ENCODE measurements around the gene POLR3A.
"Not testable (repeated sequence)": the region's sequence is repeated elsewhere in the genome, so short reads cannot be mapped to it uniquely, and the experiment has no call there.

The POLR3A gene

GRCh38 chr10:78029269-78030226 lies at the start of gene POLR3A:
POLR3A (minus strand) TSS chr10:78029515; CDS start chr10:78029407, 108 bp downstream.
- peak; percentile 61 for TF ChIP-seq CTCF (IDR thresholded peaks at IDR 0.05; ENCODE audit: low read depth, low read length, missing control alignments)
- peak; percentile 90 for DNase-seq (ENCODE audit: extremely low read depth, low read depth)
- peak within 1 kb of the TSS; percentile 100 for H3K4me3 ChIP-seq (replicated peaks; ENCODE audit: low read depth, low read length)

DNA sequence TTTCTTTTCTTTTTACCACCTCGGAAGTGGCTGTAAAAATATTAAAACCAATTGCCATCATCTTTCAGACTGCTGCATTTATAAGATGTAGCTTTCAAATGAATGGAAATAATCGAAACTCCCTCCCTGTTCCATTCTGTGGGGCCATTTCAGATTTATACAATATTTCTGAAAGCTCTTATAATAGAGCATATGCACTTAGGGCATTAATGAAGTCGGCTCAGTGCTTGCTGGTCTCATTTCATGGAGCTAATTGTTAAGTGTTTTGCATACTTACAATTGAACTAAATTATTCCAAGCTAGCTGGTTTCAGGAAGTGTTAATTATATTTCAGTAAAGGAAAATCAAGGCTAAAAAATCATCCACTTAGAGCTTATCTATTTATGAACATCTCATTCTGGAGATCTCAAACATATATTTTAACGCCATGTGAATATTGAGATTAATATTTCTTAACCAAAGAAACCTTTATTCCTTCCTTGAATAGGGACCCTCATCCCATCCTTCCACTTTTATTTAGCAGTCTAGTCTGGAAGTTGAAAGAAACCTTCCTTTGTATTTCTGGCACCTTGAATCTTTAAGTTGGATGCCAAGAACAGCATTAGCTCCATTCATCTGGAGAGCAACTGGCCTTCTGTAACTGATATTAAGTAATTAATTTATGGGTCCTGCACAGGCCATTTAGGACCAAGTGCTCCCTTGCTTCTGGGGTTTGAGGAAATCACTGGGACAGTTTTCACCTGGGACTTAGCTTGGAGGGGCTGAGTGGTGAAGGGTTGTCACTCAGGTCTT lies 49.4 kb upstream of the POLR3A start:
- DNase-seq (ENCODE audit: extremely low read depth, low read depth) = no peak
- no peak overlapping the region for H3K4me3 ChIP-seq (replicated peaks; ENCODE audit: low read depth, low read length)
- no peak for TF ChIP-seq CTCF (IDR thresholded peaks at IDR 0.05; ENCODE audit: low read depth, low read length, missing control alignments)

GRCh38 chr10:78075806-78076205 lies 46.5 kb upstream of the POLR3A start:
- H3K4me3 ChIP-seq (replicated peaks; ENCODE audit: low read depth, low read length); DNase-seq (ENCODE audit: extremely low read depth, low read depth): not testable (repeated sequence)

DNA sequence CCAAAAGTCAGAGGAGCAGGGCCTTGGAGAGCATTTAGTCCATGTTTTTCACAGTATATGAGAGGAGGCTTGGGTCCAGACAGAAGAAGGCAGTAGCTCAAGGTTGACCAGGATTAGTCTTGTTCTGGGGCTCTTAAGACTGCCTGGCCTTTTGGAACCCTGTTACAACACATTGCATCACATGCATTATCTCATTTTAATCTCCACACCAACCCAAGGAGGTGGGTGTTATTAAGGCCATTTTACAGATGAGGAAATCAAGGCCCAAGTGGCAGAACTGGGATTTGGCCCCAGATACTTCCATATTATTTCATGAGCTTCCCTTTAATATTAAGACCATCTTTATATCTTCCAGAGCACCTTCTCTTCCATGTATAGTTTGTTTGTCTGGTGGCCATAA lies 43.2 kb upstream of the POLR3A start:
- no peak overlapping the region for H3K4me3 ChIP-seq (replicated peaks; ENCODE audit: low read depth, low read length)
- DNase-seq (ENCODE audit: extremely low read depth, low read depth) = no peak
- TF ChIP-seq CTCF (IDR thresholded peaks at IDR 0.05; ENCODE audit: low read depth, low read length, missing control alignments) = no peak

- no peak overlapping the region for H3K4me3 ChIP-seq (replicated peaks; ENCODE audit: low read depth, low read length)
- no peak for TF ChIP-seq CTCF (IDR thresholded peaks at IDR 0.05; ENCODE audit: low read depth, low read length, missing control alignments)
- no peak for DNase-seq (ENCODE audit: extremely low read depth, low read depth)
Measured at GRCh38 chr10:78071857-78072179, 42.5 kb upstream of the POLR3A start.

DNA sequence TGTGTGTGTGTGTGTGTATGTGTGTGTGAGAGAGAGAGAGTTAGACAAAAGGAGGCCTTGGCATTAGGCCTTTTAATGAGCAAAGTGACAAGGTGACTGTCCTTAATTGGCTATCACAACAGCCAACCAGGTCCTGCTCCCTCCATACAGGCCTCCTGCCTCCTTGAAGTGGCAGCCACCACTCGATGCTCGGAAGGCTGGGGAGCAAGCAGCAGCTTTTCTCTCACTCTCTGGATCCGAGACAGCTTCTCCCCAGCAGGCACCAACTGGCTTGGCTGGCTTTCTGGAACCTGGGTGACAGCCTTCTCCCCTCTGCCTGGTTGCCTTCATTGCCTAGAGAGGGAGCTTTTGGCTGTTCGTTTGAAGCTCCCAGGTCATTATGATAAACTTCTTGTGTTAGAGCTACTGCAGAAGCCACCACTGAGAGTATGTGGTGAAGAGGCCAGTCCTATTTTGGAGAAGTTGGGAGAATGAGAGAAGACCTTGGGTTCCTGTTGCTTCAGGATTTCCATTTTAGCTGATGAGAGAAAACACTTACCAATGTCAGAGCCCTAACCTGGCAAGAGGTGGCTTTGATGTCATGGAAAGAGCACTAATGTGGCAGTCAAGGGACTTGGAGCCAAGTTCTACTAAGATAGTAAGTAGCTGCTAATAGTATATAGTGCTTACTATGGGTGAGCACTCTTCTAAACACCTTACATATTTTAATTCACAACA lies 42.0 kb upstream of the POLR3A start:
- no peak for DNase-seq (ENCODE audit: extremely low read depth, low read depth)
- TF ChIP-seq CTCF (IDR thresholded peaks at IDR 0.05; ENCODE audit: low read depth, low read length, missing control alignments) = no peak
- H3K4me3 ChIP-seq (replicated peaks; ENCODE audit: low read depth, low read length) = no peak overlapping the region
